Epithelial cell of esophagus (primary cell): ENCODE results near the gene TRIP10.

Source experiments
- DNase-seq: peaks from one replicate; pipeline ENCODE4 v3.0.0; 2010; ENCODE audit warnings: low read depth
- H3K4me3 ChIP-seq: 2 replicates; pipeline ENCODE4 v1.5.1; 2011; ENCODE audit warnings: mild to moderate bottlenecking, low read length, control low read depth
- TF ChIP-seq, protein P1 (sequence below): IDR thresholded peaks from 2 replicates; pipeline ENCODE4 v1.5.1; 2011; ENCODE audit warnings: low read depth, mild to moderate bottlenecking, low read length, control low read depth, inconsistent platforms; ENCODE audit not compliant: insufficient read depth; ENCODE audit errors: missing control alignments

TRIP10 gene

DNA sequence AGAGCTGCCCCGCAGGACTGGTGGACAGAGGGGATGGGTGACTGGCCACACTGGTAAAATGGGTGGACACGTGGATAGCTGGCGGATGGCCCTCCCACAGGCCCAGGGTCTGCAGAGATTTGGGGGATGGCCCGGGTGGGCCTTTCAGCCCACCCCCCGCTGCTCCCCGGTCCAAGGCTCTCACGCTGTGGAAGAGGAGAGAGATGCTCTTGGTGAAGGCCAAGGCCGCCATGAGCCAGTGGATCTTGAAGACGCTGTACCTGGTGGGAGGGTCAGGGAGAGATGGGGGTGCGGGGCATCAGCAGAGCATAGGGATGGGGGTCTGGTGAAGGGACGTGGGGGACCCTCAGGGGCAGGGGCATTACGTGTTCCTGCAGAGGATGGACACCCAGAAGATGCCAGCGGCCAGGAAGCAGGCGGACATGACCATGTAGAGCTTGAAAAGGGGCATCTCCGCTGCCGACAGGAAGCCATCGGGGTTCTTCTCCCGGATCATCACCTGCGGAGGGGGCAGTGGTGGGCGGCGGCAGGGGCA, 6.6 kb upstream of the TRIP10 start:
- TF ChIP-seq, protein P1, sequence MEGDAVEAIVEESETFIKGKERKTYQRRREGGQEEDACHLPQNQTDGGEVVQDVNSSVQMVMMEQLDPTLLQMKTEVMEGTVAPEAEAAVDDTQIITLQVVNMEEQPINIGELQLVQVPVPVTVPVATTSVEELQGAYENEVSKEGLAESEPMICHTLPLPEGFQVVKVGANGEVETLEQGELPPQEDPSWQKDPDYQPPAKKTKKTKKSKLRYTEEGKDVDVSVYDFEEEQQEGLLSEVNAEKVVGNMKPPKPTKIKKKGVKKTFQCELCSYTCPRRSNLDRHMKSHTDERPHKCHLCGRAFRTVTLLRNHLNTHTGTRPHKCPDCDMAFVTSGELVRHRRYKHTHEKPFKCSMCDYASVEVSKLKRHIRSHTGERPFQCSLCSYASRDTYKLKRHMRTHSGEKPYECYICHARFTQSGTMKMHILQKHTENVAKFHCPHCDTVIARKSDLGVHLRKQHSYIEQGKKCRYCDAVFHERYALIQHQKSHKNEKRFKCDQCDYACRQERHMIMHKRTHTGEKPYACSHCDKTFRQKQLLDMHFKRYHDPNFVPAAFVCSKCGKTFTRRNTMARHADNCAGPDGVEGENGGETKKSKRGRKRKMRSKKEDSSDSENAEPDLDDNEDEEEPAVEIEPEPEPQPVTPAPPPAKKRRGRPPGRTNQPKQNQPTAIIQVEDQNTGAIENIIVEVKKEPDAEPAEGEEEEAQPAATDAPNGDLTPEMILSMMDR = no peak
- DNase-seq = no peak
- H3K4me3 ChIP-seq = no peak overlapping the region

DNA sequence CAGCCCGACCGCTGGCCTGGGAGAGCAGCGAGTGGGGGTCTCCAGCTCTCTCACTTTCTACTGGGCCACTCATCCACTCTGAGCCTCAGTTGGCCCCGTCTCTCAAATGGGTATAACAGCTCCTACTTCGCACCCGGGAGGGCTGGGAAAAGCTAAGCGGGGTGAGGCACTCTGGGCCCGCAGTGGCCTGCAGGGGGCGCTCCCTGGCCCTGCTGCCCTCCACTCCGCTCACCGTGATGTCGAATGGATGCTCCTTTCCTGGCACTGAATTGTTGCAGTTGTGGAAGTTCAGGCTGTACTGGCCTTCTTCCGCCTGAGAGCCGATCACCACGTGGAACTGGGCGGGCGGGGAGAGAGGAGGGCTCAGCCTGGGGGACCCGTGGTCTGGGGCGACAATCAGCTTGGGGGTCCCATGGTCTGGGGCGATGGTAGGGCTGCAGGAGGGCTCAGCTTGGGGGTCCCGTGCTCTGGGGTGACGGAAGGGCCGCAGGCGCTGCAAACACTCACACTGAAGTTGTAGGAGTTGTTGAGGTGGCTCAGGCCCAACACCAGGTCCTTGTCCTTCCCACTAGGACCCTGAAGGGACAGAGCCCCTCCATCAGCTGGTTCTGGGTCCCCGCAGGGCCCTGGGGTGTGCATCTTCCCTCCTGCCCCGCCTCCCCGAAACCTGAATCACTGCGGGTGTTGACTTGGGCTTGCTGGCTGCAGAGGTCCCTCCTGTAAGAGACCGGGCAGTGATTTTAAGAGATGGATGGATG, 6.0 kb upstream of the TRIP10 start:
- no peak overlapping the region for H3K4me3 ChIP-seq
- DNase-seq = no peak
- TF ChIP-seq, protein P1 = no peak

DNA sequence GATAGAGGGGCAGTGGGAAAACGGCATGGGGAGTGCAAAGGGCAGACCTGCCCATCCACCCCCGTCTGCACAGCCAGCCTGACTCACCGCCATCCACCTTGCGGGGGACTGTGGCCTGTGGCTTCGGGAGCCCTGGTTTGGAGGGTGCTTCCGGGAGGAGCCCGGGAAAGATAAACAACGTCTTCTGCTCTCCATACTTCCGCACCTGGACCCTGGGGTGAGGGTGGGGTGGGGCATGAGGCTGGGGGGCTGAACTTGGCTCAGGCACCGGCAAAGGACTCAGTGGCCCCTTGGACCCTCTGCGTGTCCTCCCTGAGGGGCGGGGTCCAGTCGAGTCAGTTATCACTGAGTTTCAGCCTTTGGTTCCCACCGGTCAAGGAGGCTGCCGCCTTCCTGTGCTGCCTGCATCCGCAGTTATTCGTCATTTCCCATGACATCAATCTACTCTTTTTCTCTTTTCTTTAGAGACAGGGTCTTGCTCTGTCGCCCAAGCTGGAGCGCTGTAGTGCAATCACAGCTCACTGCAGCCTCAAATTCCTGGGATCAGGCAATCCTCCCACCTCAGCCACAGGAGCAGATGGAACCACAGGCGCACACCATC, 5.3 kb upstream of the TRIP10 start:
- DNase-seq = no peak
- TF ChIP-seq, protein P1 = no peak
- no peak overlapping the region for H3K4me3 ChIP-seq

DNA sequence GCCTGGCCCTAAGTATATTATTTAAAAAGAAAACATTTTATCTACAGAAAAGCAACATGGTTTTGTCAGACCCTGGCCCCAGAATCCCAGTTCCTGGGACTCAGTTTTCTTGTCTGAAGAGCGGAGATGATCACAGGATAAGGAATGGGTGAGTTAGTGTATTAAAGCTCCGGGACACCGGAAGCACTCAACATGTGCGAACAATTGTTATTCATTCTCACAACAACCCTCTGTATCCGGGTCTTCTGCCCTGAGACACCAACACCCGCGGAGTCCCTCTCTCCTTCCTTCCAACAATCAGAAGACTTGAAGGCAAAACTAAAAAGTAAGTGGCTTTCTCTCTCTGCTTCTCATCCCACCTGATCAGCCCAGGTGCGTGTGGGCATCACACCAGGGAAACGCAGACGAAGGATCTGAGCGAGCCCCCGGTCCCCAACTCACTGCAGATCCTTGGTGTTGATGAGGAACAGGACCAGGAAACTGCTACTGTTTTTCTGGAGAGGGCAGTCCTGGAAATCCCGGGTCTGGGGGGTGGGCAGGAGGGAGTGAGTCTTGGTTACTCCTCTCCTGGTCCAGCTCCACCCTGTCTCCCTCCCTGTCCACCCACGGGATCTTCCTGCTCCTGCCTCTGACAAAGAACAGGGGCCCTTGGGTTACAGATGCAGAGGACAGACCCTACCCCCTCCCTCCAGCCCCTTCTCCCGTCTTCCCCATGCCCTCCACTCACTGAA, 4.1 kb upstream of the TRIP10 start:
- TF ChIP-seq, protein P1 = no peak
- DNase-seq = no peak
- no peak overlapping the region for H3K4me3 ChIP-seq

DNA sequence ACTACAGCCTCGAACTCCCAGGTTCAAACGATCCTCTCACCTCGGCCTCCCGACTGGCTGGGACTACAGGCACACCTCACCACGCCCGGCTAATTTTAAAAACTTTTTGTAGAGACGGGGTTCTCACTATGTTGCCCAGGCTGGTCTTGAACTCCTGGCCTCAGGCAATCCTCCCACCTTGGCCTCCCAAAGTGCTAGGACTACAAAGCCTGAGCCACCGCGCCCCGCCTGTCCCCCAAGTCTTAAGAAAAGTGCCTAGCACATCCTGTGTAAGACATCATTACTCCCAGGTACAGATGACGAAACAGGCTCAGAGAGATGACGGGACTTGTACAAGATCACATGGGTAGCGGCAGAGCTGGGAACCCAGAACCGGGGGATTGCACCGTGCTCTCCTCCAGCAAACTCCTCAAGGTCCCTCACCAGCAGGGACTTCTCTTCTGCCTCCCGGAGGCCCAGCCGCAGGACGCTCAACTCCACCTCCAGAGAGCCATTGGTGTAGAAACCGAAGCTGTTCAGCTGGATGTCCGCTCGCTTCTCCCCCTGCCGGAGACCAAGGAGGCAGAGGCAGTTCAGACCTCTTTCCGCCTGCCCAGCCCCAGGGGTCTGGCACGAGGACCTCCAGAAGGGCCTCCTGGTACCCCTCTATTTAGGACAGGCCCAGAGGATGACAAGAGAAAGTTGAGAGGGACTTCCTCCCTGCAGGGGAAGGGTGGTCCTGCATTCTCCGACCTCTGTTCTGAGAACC, 3.1 kb upstream of the TRIP10 start:
- H3K4me3 ChIP-seq = peak overlapping the region; percentile 82
- TF ChIP-seq, protein P1 = peak; percentile 78
- peak; percentile 90 for DNase-seq

DNA sequence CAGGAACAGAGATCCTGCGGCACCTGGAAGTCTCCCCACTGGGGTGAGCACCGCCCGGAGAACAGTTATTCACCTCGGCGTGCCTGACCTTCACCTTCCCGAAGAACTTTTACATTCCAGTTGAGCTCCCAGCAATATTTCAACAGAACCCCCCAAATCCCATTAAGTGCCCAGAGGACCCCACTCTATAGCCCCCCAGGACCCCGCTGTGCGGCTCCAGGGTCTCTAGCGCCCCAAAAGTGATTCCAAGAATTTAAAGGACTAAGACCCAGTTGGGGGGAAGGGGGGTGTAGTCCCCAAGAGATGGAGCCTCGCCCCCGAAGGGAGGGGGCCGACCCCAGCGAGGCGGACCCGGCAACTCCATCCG, 2.6 kb upstream of the TRIP10 start:
- no peak for DNase-seq
- TF ChIP-seq, protein P1 = no peak
- peak overlapping the region; percentile 82 for H3K4me3 ChIP-seq
